HG03565 (cell line): ENCODE data around the gene PRRG2.

Experiments
- ATAC-seq: cut with Tn5 transposase; IDR thresholded peaks from one replicate; pipeline ENCODE4 v1.9.1; 2021; ENCODE audit warnings: mild to moderate bottlenecking, moderate library complexity; ENCODE audit not compliant: unreplicated experiment

The PRRG2 gene

DNA sequence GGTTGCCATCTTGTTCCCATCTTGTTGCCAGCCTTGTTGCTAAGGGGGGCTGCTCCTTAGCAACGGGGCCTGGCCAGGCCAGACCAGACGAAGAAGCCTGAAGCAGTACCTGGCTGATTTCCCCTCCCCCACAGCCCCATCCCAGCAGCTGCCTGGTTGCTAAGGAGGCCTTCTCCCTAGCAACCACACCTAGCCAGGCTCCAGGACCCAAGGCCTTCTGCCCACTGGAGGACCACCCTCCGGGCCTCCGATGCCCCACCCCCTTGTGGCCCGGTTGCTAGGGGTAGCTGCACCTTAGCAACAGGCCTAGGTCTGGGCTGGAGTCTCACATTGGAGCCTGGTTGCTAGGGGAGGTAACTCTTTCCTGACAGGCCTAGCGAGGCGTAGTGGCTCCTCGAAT is 3.9 kb downstream of the PRRG2 start:
- no peak for ATAC-seq

DNA sequence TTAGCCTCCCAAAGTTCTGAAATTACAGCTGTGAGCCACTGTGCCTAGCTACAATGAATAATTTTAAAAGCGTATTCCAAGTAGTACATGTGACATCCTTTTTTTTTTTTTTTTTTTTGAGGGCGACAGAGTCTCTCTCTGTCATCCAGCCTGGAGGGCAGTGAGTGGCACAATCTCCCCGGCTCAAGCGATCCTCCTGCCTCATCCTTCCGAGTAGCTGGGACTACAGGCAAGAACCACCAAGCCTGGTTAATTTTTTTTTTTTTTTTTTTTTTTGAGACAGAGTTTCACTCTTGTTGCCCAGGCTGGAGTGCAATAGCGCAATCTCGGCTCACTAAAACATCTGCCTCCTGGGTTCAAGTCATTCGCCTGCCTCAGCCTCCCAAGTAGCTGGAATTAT is 6.1 kb downstream of the PRRG2 start:
- ATAC-seq = no peak

DNA sequence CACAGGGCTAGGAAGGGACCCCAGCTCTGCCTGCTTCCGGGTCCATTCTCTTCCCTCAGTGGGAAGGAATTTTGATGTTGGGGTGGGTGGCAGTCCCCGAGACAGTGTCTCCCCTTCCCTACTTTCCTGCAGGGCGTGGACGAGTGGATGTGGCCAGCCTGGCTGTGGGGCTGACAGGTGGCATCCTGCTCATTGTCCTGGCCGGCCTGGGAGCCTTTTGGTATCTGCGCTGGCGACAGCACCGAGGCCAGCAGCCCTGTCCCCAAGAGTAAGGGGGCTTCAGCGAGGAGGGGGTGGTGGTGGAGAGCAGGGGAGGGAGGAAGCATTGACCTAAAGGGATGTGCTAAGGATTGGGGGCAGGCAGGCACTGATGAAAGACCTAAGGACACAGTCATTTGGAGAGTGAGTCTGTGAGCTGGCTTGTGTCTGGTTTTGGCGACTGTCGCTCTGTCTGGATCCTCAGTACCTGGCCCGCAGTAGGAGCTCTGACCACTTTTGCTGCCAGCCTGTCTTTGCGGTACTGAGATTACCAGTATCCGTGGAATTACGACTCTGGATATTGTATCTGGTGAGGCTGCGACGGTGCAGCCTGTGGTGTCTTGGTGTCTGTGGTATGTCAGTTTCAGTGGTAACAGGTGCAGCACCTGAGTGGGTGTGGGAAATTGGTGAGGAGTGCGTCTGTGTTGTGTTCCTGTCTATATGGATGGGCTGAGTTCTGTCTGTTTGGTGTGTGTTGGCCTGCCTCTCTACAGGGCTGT is 7.4 kb downstream of the PRRG2 start:
- no peak for ATAC-seq

DNA sequence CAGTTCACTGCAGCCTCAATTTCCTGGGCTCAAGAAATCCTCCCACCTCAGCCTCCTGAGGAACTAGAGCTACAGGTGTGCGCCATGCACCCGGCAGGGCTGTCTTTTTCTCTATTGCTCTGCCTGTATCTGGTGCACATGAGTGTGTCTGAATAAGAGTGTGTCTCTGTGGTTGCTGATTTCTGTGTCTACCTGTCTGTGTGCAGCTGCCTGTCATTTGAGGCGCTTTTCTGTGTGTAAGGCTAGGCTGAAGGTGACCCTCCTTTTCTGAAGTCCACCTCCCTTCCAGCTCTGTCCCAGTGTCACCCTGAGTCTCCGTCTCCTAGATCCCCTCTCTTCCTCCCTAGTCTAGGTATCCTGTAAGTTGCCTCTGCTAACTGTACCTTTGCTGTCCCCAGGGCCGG is 8.4 kb downstream of the PRRG2 start:
- no peak for ATAC-seq

DNA sequence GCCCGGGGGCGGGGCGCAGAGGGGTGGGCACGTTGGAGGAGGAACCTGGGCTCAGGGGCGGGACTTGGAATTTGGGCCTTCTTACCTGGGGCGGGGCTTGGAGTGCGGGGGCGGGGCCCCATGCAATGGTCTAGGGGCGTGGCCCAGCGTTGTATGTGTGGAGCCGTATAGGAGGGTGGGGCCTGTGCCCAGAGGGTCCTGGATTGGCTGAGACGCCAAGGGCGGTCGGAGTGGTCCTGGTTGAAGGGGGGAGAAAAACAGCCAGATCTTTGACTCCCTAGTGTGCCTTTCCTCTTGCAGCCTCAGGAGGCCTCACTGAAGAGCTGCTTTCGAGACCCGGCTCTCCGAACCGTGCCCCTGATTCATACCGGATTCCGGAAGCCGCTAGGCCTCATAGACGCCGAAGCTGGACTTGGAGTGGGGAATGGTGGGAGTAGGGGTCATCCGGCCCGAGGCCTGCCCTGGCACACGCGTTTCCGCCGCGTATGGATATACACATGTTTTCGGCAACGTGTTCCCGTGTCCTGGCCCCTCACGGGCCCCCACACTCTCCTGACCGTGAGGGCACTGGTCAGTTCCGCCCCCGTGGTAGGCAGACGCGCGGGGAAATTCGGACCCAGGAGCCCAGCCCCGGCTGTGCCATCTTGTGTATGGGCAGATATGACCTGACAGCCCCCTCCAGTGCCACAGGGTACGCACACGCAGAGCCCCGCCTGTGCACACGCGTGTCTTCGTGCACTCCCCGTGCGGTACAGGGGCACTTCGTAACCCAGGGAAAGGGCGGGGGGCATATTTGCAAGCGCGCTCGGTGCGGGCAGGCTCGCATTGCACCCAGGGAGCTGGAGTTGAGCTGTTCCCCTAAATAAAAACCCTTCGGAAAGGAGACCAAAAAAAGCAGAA is 9.2 kb downstream of the PRRG2 start:
- ATAC-seq = no peak

DNA sequence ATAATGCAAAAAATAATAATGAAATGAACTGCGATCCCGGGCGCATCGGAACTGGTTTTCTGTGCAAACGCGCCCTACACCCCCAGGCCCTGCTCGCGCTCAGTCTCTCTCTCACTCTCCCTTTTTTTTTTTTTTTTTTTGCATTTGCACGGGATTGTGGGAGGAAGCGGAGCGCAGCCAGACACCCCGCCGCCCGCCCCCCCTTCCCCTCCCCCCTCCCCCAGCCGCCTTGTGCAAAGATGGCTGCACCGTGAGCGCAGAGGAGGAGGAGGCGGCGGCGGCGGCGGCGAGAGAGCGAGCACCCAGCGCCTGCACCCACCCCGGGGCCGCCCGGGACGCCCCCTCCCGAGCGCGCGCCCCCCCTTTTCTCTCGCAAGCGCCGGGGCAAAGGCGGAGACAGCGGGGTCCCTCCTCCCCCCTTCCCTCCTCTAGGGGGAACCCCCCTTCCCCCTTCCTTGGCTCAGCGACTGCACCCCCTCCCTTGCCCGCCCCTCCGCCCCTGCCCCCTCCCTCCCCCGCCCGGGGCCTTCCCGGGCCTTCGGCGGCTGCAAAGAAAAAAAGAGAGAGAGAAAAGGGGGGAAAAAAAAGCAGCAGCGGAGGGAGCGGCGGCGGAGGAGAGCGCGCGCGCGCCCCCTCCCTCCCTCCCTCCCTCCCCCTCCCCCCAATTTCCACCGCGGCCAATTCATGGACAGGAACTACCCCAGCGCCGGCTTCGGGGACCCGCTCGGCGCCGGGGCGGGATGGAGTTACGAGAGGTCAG is 10.0 kb downstream of the PRRG2 start, which contains the start of gene PRR12:
Gene PRR12, plus strand, starts transcription at position 212 of the 760 bp plus-strand sequence. Its CDS starts 473 bp downstream, at position 685.
- ATAC-seq = no peak

DNA sequence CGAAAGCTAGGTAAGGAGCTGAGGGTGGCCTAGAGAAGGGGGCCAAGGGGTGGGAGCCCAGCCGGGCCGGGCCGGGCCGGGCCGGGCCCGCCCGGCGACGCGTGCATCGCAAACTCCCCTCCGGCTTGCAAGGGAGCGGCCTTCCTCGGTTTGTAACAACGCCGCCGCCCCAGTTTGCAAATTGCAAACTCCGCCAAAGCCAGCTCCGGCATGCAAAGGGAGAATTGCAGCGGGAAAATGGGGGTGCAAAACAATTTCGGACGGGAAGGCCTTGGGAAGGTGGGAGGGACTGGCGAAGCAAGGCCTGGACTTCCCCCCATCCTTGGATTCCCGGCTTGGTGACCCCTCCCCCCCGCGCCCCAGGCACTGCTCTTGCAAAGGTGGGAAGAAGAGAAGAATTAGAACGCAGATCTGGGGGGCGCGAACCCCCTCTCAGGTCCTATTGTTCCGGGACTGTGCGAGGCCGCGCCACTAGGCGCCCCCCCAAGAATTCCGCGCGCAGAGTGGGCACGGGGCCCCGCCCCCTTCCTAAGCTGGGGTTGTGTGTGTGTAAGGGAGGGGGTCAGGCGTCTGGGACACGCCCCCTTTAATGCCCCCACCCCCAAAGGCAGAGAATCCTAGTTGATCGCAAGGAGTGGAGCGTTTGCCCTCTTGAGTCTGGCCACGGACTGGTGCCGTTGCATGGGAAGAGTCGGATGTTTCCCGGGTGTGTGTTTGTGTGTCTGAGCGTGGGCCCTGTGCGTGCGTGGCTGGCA is 10.8 kb downstream of the PRRG2 start:
- ATAC-seq = no peak

DNA sequence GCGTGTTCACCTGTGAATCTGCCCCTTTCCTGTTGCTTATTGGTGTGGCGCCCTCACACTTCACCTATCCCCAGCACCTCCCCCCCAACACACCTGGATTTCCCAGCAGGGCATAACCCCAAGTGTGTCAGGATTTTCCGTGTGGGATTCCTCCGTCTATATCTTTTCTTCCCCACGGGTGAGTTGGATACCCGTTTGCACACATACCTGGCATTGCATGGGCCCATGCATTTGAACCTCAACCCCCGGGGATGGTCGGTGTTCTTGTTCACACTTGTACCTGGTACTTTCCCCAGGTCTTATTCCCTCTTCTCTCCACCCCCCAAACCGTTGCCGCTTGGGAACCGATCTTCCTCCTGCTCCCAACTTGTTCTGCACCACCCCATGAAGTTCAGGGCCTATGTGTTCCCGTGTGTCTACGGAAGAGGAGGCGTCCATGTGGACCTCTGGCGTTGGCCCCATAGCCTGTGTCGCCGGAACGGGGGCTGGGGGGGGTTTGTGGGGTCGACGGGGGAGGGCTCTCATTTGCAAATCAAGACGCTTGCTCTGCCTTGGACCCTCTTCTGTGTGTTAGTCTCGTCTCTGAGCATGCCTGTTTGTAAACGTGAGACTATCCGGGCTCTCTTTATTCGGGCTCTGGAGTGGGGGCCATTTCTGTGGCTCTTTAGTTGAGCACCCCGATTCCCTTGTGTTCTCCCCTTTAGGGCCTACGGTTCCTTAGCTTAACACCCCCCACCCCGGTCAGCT is 11.5 kb downstream of the PRRG2 start:
- ATAC-seq = no peak

DNA sequence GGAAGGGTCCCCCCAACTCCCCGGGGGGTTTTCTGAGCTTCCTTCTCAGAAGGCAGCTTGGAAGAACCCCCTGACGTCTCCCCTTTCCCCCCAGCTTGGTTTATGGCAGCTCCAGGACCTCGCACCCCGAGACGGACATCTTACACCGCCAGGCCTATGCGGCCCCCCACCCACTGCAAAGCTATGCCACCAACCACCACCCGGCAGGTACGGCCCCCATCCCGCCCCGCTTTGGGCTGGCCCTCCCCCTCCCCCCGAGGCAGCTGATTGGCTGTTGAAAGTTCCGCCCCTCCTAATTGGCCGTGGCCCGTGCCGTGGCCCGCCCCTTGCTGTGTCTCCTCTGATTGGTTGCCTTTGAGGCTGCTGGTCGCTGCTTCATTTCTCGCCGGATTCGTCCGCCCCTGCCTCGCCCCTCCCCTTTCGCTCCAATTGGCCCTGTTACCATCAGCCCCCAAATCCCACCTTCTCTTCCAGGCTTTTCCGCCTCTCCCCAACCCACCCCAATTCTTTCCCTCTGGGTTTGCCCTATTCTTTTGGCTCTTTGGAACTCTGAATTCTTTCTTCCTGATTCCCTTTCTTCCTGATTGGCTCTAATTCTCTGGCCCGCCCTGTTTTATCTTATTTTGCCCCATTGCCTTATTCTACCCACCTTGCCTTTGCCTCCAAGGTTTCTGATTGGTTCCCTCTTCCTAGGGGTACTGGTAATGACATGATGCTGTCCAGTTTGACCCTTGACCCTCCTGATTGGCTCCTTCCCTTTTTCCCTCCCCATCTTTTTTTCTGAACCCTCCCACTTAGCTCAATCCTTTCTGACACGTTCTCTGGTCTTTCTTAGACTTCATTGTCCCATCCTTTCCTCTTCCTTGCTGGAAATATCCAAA is 12.4 kb downstream of the PRRG2 start:
- no peak for ATAC-seq

DNA sequence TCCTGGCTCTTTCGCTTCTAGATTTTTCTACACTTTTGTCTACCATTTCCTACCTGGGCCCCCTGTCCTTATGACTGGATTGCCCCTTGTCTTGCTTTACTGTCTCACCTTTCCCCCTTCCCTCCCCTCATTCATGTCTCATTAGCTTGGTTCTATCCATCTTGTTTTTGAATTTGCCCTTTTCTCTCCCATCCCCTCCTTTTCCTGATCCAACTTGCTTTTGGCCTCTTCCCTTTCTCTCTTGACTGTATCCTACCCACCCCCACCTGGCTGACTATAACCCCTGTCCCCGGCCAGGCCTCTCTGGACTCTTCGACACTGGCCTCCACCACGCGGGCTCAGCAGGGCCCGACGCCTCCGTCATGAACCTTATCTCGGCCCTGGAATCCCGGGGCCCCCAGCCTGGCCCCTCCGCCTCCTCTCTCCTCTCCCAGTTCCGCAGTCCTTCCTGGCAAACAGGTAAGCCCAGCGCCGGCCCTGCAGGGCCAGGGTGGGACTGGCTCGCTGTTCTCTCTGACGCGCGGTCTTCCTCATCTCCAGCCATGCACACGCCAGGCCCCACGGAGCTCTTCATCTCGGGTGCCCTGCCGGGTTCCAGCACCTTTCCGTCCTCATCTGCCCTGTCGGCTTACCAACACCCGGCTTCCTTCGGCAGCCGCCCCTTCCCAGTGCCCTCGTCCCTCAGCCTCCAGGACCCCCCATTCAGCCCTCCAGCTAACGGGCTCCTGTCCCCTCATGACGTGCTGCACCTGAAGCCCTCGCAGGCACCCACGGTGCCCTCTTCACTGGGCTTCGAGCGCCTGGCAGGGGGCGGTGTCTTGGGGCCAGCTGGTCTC is 13.3 kb downstream of the PRRG2 start:
- ATAC-seq = no peak

DNA sequence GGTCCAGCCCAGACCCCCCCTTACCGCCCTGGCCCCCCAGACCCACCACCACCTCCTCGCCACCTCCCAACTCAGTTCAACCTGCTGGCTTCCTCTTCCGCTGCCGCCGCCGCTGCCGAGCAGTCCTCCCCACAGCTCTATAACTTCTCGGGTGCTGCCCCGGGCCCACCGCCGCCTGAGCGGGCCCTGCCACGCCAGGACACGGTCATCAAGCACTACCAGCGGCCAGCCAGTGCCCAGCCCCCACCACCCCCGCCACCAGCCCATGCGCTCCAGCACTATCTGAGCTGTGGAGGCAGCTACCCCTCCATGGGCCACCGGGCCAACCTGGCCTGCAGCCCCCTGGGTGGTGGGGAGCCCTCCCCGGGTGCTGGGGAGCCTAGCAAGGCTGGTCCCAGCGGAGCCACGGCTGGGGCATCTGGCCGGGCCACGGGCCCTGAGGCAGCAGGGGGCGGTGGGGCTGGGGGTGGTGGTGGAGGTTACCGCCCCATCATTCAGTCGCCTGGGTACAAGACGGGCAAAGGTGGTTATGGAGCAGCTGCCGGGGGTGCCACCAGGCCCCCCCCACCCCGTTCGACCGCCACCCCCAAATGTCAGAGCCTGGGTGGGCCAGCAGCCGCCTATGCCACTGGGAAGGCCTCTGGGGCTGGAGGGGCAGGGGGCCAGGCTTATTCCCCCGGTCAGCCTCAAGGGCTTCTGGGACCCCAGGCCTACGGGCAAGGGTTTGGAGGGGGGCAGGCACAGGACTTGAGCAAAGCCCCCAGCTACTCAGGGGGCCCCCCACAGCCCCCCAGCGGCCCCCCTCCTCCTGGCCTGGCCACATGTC is 14.1 kb downstream of the PRRG2 start:
- ATAC-seq = no peak

DNA sequence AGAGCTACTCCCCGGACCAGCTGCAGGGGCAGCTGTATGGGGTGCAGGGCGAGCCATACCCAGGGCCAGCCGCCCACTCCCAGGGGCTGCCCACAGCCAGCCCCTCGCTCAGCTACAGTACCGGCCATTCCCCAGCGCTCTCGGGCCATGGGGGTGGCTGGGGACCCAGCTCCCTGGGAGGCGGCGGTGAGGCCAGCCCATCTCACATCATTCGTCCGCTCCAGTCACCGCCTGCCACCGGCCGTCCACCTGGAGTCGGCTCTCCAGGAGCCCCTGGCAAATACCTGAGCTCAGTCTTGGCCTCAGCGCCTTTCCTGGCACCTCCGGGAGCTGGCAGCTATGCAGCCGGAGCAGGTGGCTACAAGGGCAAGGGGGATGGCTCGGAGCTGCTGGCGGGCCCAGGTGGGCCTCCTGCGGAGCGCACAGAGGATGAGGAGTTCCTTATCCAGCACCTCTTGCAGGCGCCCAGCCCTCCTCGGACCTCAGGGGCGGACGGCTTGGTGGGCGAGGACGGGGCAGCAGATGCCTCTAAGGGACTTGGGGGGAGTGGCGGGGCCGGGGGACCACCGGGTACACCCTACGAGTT is 14.8 kb downstream of the PRRG2 start:
- ATAC-seq = no peak

DNA sequence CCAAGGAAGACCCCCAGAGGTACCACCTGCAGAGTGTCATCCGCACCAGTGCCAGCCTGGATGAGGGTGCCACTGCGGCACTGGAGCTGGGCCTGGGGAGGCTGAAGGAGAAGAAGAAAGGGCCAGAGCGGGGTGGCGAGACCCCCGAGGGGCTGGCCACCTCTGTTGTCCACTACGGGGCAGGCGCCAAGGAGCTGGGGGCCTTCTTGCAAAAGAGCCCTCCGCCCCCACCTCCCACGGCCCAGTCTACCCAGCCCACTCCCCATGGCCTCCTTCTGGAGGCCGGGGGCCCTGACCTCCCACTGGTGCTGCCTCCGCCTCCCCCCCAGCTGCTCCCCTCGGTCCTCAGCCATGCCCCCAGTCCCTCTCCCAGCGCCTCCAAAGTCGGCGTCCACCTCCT is 15.3 kb downstream of the PRRG2 start:
- no peak for ATAC-seq

DNA sequence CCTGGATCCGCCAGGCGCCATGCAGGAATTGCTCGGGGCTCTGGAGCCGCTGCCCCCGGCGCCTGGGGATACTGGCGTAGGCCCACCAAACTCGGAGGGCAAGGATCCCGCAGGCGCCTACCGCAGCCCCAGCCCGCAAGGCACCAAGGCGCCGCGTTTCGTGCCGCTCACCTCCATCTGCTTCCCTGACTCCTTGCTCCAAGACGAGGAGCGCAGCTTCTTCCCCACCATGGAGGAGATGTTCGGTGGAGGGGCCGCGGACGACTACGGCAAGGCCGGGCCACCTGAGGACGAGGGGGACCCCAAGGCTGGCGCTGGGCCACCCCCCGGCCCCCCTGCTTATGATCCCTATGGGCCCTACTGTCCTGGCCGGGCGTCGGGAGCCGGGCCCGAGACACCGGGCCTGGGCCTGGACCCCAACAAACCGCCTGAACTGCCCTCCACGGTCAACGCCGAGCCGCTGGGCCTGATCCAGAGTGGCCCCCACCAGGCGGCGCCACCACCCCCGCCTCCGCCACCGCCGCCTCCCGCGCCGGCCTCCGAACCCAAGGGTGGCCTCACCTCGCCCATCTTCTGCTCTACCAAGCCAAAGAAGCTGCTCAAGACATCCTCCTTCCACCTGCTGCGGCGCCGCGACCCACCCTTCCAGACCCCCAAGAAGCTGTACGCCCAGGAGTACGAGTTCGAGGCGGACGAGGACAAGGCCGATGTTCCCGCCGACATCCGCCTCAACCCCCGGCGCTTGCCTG is 16.0 kb downstream of the PRRG2 start:
- ATAC-seq = no peak

DNA sequence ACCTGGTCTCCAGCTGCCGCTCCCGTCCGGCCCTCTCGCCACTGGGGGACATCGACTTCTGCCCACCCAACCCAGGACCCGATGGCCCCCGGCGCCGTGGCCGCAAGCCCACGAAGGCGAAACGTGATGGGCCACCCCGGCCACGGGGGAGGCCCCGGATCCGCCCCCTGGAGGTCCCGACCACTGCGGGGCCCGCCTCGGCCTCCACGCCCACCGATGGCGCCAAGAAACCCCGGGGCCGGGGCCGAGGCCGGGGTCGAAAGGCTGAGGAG is 16.5 kb downstream of the PRRG2 start:
- no peak for ATAC-seq
